ENCODE data around the gene SCYGR3.

- TF ChIP-seq CTCF (conservative IDR thresholded peaks at IDR 0.05; ENCODE audit: low read depth in 2 of 2) (no peak), ZNF331 (CRISPR knock-in tag; IDR thresholded peaks at IDR 0.05; ENCODE audit: low read depth) (no peak), EZH2 (IDR thresholded peaks at IDR 0.05; ENCODE audit: low read depth, unreplicated experiment) (no peak), EZH2phosphoT487 (IDR thresholded peaks at IDR 0.05; ENCODE audit: unreplicated experiment) (no peak), POLR2AphosphoS5 (IDR thresholded peaks at IDR 0.05; ENCODE audit: low read depth) (no peak), ZNF462 (CRISPR knock-in tag; IDR thresholded peaks at IDR 0.05) (no peak), REST (IDR thresholded peaks at IDR 0.05; ENCODE audit: unreplicated experiment) (no peak), CREB1 (CRISPR knock-in tag; IDR thresholded peaks at IDR 0.05; ENCODE audit: low read depth) (no peak)
These were observed 34.8 kb downstream of the SCYGR3 start for GRCh38 chr2:227579791-227580190.

All from GM23338 (cell line).